ENCODE measurements around the gene ENSA. TPM values are rescaled to one million over a fixed set of nuclear protein-coding genes. Genes with fewer than 3 reads are reported as not detected.
"Not testable (repeated sequence)": the region's sequence is repeated elsewhere in the genome, so short reads cannot be mapped to it uniquely, and the experiment has no call there.

Gene ENSA
- total RNA-seq, 4 donors from 2014 or later = 154 to 191 (median 167) TPM

DNA sequence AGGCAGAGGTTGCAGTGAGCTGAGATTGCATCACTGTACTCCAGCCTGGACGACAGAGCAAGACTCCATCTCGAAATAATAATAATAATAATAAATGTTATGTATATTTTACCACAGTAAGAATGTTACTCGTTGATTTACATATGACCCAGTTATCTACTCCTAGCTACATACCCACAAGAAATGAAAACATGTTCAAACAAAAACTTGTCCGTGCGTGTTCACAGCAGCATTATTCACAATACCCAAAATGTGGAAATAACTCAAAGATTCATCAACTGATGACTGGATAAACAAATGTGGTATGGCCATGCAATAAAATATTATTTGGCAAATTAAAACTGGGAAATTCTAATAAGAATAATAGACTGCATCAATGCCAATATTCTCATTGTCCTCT, 31.7 kb upstream of the ENSA start:
- Histone ChIP-seq H3K9me3 (no peaks in the 10 kb centered on the region), H3K4me3 (no peak overlapping the region), H3K27me3 (no peaks in the 10 kb centered on the region), H3K36me3 (peaks cover 0 to 67% of the 10 kb centered on the region in 2 donors), H3K4me1 (no peaks in the 10 kb centered on the region), H3K27ac (no peak overlapping the region)
- TF ChIP-seq POLR2AphosphoS5 (IDR thresholded peaks at IDR 0.05) = no peak
- TF ChIP-seq, protein P1, sequence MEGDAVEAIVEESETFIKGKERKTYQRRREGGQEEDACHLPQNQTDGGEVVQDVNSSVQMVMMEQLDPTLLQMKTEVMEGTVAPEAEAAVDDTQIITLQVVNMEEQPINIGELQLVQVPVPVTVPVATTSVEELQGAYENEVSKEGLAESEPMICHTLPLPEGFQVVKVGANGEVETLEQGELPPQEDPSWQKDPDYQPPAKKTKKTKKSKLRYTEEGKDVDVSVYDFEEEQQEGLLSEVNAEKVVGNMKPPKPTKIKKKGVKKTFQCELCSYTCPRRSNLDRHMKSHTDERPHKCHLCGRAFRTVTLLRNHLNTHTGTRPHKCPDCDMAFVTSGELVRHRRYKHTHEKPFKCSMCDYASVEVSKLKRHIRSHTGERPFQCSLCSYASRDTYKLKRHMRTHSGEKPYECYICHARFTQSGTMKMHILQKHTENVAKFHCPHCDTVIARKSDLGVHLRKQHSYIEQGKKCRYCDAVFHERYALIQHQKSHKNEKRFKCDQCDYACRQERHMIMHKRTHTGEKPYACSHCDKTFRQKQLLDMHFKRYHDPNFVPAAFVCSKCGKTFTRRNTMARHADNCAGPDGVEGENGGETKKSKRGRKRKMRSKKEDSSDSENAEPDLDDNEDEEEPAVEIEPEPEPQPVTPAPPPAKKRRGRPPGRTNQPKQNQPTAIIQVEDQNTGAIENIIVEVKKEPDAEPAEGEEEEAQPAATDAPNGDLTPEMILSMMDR (IDR thresholded peaks at IDR 0.05) = no peak
- no peak for TF ChIP-seq POLR2A (IDR thresholded peaks at IDR 0.05)
- no peak for TF ChIP-seq EP300 (IDR thresholded peaks at IDR 0.05)
- no peak for ATAC-seq
- 89 to 95% methylated on average over 5 of the region's 5 CpGs for WGBS, 2 donors (ENCODE audit: low coverage in 1 of 2)

DNA sequence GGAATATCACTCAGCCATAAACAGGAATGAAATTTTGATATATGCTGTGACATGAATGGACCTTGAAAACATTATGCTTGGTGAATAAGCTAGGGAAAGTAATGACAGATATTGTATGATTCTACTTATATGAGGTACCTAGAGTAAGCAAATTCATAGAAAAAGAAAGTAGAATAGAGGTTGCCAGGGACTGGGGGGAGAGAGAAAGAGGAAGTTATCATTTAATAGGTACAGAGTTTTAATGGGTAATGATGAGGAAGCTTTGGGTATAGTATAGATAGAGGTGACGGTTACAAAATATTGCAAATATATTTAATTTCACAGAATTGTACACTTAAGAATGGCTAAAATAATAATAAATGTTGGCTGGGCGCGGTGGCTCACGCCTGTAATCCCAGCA, 31.2 kb upstream of the ENSA start:
- Histone ChIP-seq H3K27me3 (no peaks in the 10 kb centered on the region), H3K4me1 (no peaks in the 10 kb centered on the region), H3K27ac (no peak overlapping the region), H3K36me3 (peaks cover 0 to 68% of the 10 kb centered on the region in 2 donors), H3K9me3 (no peaks in the 10 kb centered on the region), H3K4me3 (no peak overlapping the region)
- ATAC-seq = no peak
- TF ChIP-seq POLR2A (IDR thresholded peaks at IDR 0.05) = no peak
- TF ChIP-seq, protein P1 (IDR thresholded peaks at IDR 0.05) = no peak
- TF ChIP-seq POLR2AphosphoS5 (IDR thresholded peaks at IDR 0.05) = no peak
- no peak for TF ChIP-seq EP300 (IDR thresholded peaks at IDR 0.05)
- 81 to 93% methylated on average over 3 to 4 of the region's 4 CpGs for WGBS, 2 donors (ENCODE audit: low coverage in 1 of 2)

DNA sequence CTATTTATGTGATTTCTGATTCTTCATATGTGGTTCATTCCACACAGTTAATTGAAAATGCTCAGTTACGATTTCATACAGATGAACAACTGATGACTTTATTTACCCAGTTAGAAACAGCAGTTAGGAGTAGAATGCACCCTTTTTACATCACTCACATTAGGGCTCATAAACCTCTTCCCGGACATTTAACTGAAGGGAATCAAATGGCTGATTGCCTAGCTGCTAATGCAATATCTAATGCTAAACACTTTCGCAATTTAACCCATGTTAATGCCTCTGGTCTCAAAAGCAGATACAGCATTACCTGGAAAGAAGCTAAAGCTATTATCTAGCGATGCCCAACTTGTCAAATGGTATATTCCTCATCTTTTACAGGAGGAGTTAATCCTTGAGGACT, 27.7 kb upstream of the ENSA start:
- H3K4me3 ChIP-seq, H3K27ac ChIP-seq, H3K27me3 ChIP-seq, H3K4me1 ChIP-seq, H3K9me3 ChIP-seq, ATAC-seq: not testable (repeated sequence)
- WGBS, 2 donors (ENCODE audit: low coverage in 1 of 2) = 92 to 100% methylated on average over 3 to 4 of the region's 4 CpGs
- peaks cover 0 to 66% of the 10 kb centered on the region in 2 donors for H3K36me3 ChIP-seq

DNA sequence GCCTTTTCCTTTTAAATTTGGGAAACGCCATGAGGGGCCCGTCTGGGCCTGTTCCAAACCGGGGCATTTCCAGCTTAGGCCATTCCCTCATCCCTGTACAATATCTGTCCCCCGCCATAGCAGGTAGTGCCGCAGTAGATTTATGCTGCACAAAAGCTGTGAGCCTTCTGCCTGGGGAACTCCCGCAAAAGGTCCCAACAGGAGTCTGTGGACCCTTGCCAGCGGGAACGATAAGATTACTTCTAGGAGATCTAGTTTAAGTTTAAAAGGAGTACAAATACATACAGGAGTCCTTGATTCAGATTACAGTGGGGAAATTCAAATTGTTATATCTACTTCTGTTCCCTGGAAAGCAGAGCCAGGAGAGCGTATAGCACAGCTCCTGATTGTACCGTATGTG, 25.2 kb upstream of the ENSA start:
- not testable (repeated sequence) for H3K9me3 ChIP-seq, H3K27ac ChIP-seq, ATAC-seq, H3K4me1 ChIP-seq, H3K4me3 ChIP-seq, H3K27me3 ChIP-seq
- 95 to 96% methylated on average over 7 to 8 of the region's 10 CpGs for WGBS, 2 donors (ENCODE audit: low coverage in 1 of 2)
- peaks cover 0 to 52% of the 10 kb centered on the region in 2 donors for H3K36me3 ChIP-seq

DNA sequence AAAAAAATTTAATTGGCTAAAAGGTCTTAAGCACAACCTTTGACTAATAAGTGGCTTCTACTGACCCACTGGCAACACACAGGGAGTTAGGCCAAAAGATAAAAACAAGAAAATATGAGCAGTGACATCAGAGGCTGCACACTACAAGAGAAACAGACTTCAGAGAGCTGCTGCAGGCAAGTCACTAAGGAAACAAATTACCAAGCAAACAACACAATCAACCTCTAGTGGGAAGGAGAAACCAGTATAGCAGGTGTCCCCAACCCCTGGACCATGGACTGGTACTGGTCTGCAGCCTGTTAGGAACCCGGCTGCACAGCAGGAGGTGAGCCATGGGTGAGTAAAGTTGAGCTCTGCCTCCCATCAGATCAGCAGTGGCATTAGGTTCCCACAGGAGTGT, 20.8 kb upstream of the ENSA start:
- Histone ChIP-seq H3K4me1 (no peaks in the 10 kb centered on the region), H3K4me3 (no peak overlapping the region), H3K27ac (no peak overlapping the region), H3K27me3 (no peaks in the 10 kb centered on the region), H3K9me3 (no peaks in the 10 kb centered on the region), H3K36me3 (peaks cover 10 to 64% of the 10 kb centered on the region in 2 donors)
- no peak for ATAC-seq
- no CpG with 5 or more reads among the region's 1 CpG for WGBS, 2 donors (ENCODE audit: low coverage in 1 of 2)
- TF ChIP-seq POLR2A (IDR thresholded peaks at IDR 0.05) (no peak), POLR2AphosphoS5 (IDR thresholded peaks at IDR 0.05) (no peak), EP300 (IDR thresholded peaks at IDR 0.05) (no peak)
- TF ChIP-seq, protein P1 (IDR thresholded peaks at IDR 0.05) = no peak

DNA sequence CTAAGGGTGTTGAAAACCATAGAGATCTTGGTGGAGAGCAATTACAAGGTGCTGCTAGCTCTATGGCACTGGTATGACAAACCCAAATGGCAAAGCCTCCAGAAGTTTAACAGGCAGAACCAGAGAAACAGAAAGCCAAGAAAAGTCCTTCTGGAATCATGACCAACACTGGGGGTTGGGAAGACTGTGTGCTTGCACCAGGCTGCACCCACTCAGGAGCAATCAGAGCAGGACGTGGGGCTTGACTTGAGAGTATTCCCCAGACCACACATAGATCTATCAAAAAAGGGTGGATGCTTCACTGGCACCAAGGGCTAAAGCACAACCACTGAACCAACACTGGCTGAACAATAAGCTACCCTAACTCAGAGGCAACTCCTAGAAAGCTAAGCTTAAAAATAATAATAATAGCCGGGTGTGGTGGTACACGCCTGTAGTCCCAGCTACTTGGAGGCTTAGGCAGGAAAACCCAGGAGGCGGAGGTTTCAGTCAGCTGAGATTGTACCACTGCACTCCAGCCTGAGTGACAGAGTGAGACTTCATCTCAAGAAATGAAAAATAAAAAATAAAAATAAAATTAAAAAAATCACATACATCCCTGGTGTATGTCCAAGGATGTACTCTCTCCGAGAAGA, 20.1 kb upstream of the ENSA start:
- Histone ChIP-seq H3K27me3 (no peaks in the 10 kb centered on the region), H3K27ac (no peak overlapping the region), H3K4me1 (no peaks in the 10 kb centered on the region), H3K9me3 (no peaks in the 10 kb centered on the region), H3K36me3 (peaks cover 10 to 65% of the 10 kb centered on the region in 2 donors), H3K4me3 (no peak overlapping the region)
- no peak for ATAC-seq
- TF ChIP-seq POLR2A (IDR thresholded peaks at IDR 0.05) (no peak), POLR2AphosphoS5 (IDR thresholded peaks at IDR 0.05) (no peak), EP300 (IDR thresholded peaks at IDR 0.05) (no peak)
- TF ChIP-seq, protein P1 (IDR thresholded peaks at IDR 0.05) = no peak
- 95 to 98% methylated on average over 4 to 5 of the region's 5 CpGs for WGBS, 2 donors (ENCODE audit: low coverage in 1 of 2)
